H1 (cell line): ENCODE measurements around the gene ABCA1. TPM values are rescaled to one million over a fixed set of nuclear protein-coding genes. Genes with fewer than 3 reads are reported as not detected.

Experiments used
- CTCF ChIA-PET: fragments of 300-600 bp; sonication (Branson Sonifier 250); formaldehyde crosslinking; loops from one replicate; lab custom pipeline; 2021; ENCODE audit not compliant: partially characterized antibody; lab: Charles Lee
- POLR2A ChIA-PET: fragments of 300-600 bp; sonication (Branson Sonifier 250); formaldehyde crosslinking; loops from one replicate; lab custom pipeline; 2021; ENCODE audit warnings: inconsistent platforms; ENCODE audit not compliant: partially characterized antibody; lab: Charles Lee
- DNase-seq, 2 experiments: peaks; one replicate each; pipeline versions ENCODE4 v3.0.0 to v3.0.0-alpha.2; 2010 to 2022; ENCODE audit warnings: low spot score in 2 of 2, low read depth in 1 of 2, mixed read lengths in 1 of 2
- FAIRE-seq: peaks from 2 replicates; lab custom pipeline; 2011; peaks lifted over from hg19 to GRCh38; lab: Jason Lieb, UNC
- H2AFZ ChIP-seq: 2 replicates; pipeline ENCODE4 v1.8.1; 2012; ENCODE audit warnings: low read length, inconsistent platforms
- H2AK5ac ChIP-seq: 2 replicates; pipeline ENCODE4 v1.6.1; 2013; ENCODE audit warnings: low read depth, low read length
- H2BK120ac ChIP-seq: replicated peaks from 2 replicates; pipeline ENCODE3; 2013; ENCODE audit warnings: low read depth, low read length, inconsistent platforms
- H2BK12ac ChIP-seq: 2 replicates; pipeline ENCODE4 v1.6.1; 2013; ENCODE audit warnings: low read depth, low read length
- H2BK15ac ChIP-seq: 2 replicates; pipeline ENCODE4 v1.6.1; 2013; ENCODE audit warnings: low read length
- H2BK20ac ChIP-seq: 2 replicates; pipeline ENCODE4 v1.6.1; 2013; ENCODE audit warnings: low read length
- H2BK5ac ChIP-seq: 2 replicates; pipeline ENCODE4 v1.6.1; 2013; ENCODE audit warnings: low read depth, low read length
- H3K14ac ChIP-seq: 2 replicates; pipeline ENCODE4 v1.6.1; 2013; ENCODE audit warnings: inconsistent platforms; ENCODE audit not compliant: insufficient read length
- H3K18ac ChIP-seq: 2 replicates; pipeline ENCODE4 v1.6.1; 2013; ENCODE audit warnings: low read length; ENCODE audit errors: extremely low read depth
- H3K23ac ChIP-seq: 2 replicates; pipeline ENCODE4 v1.6.1; 2013; ENCODE audit warnings: inconsistent platforms; ENCODE audit not compliant: insufficient read length
- H3K23me2 ChIP-seq: 2 replicates; pipeline ENCODE4 v1.6.1; 2013; ENCODE audit warnings: low read depth, low read length
- H3K27ac ChIP-seq: 2 replicates; pipeline ENCODE4 v1.6.1; 2011; ENCODE audit warnings: low read depth, low read length, inconsistent platforms
- H3K27me3 ChIP-seq, 4 experiments: replicated peaks in 1 of 4; 1 replicate in 1 of 4; 2 replicates in 3 of 4; pipeline versions ENCODE4 v1.6.1 to v1.8.1; 2011 to 2013; ENCODE audit warnings: low read length in 3 of 4, mild to moderate bottlenecking in 3 of 4, inconsistent platforms in 2 of 4, mixed read lengths in 2 of 4, moderate library complexity in 1 of 4; ENCODE audit not compliant: control insufficient read depth in 3 of 4, insufficient read depth in 3 of 4; ENCODE audit errors: extremely low read depth in 1 of 4
- H3K36me3 ChIP-seq, 4 experiments: 2 replicates each; pipeline versions ENCODE4 v1.6.1 to v1.8.1; 2011 to 2013; ENCODE audit warnings: mild to moderate bottlenecking in 4 of 4, low read length in 3 of 4, moderate library complexity in 2 of 4, control low read depth in 1 of 4, inconsistent platforms in 1 of 4; ENCODE audit not compliant: insufficient read depth in 4 of 4, control insufficient read depth in 2 of 4
- H3K4ac ChIP-seq: replicated peaks from 2 replicates; pipeline ENCODE3; 2013; ENCODE audit warnings: low read length, low read depth, mixed read lengths, inconsistent platforms; ENCODE audit not compliant: insufficient read length
- H3K4me1 ChIP-seq, 4 experiments: replicated peaks in 1 of 4; 1 replicate in 1 of 4; 2 replicates in 3 of 4; pipeline versions ENCODE4 v1.6.1 to v1.8.1; 2011 to 2013; ENCODE audit warnings: low read length in 3 of 4, inconsistent platforms in 2 of 4, mixed read lengths in 1 of 4; ENCODE audit not compliant: insufficient read depth in 4 of 4, control insufficient read depth in 3 of 4
- H3K4me2 ChIP-seq, 2 experiments: 2 replicates each; pipeline versions ENCODE4 v1.6.1 to v1.8.1; 2011 to 2013; ENCODE audit warnings: low read depth in 2 of 2, low read length in 2 of 2, control low read depth in 1 of 2, inconsistent platforms in 1 of 2, mild to moderate bottlenecking in 1 of 2; ENCODE audit not compliant: insufficient read depth in 1 of 2
- H3K4me3 ChIP-seq, 4 experiments: fragments of 200-600, 300-600 bp in 1 of 4; sonication (generic), shearing (Covaris generic), sonication (Bioruptor Twin) in 1 of 4; 2 replicates each; pipeline versions ENCODE4 v1.5.1 to v1.8.1; 2011 to 2016; ENCODE audit warnings: low read length in 4 of 4, low read depth in 3 of 4, control low read depth in 2 of 4, inconsistent platforms in 2 of 4, mild to moderate bottlenecking in 2 of 4, mixed read lengths in 1 of 4, moderate library complexity in 1 of 4; ENCODE audit not compliant: insufficient read depth in 2 of 4; ENCODE audit errors: extremely low read depth in 1 of 4
- H3K56ac ChIP-seq: replicated peaks from 2 replicates; pipeline ENCODE3; 2013; ENCODE audit warnings: low read depth, mild to moderate bottlenecking, mixed read lengths, low read length, inconsistent platforms; ENCODE audit not compliant: insufficient read length
- H3K79me1 ChIP-seq: 2 replicates; pipeline ENCODE4 v1.6.1; 2013; ENCODE audit warnings: low read depth, low read length, control low read depth
- H3K79me2 ChIP-seq, 2 experiments: 2 replicates each; pipeline versions ENCODE4 v1.6.1 to v1.8.1; 2012 to 2013; ENCODE audit warnings: low read length in 2 of 2, mild to moderate bottlenecking in 2 of 2, inconsistent platforms in 1 of 2; ENCODE audit not compliant: insufficient read depth in 2 of 2, control insufficient read depth in 1 of 2
- H3K9ac ChIP-seq, 4 experiments: replicated peaks in 1 of 4; 1 replicate in 1 of 4; 2 replicates in 3 of 4; pipeline versions ENCODE4 v1.6.1 to v1.8.1; 2011 to 2013; ENCODE audit warnings: low read depth in 3 of 4, low read length in 3 of 4, control low read depth in 2 of 4, mild to moderate bottlenecking in 2 of 4, moderate library complexity in 2 of 4, inconsistent platforms in 1 of 4; ENCODE audit errors: extremely low read depth in 1 of 4
- H3K9me3 ChIP-seq, 2 experiments: 2 replicates each; pipeline versions ENCODE4 v1.6.1 to v1.8.1; 2012 to 2013; ENCODE audit warnings: mild to moderate bottlenecking in 2 of 2, moderate library complexity in 2 of 2, control low read depth in 1 of 2, inconsistent platforms in 1 of 2, low read depth in 1 of 2, low read length in 1 of 2, mixed read lengths in 1 of 2; ENCODE audit not compliant: insufficient read depth in 2 of 2
- H4K20me1 ChIP-seq, 2 experiments: replicated peaks in 1 of 2; 2 replicates each; pipeline versions ENCODE3 to v1.8.1; 2011 to 2013; ENCODE audit warnings: inconsistent platforms in 2 of 2, low read length in 2 of 2, mild to moderate bottlenecking in 1 of 2; ENCODE audit not compliant: insufficient read depth in 2 of 2, control insufficient read depth in 1 of 2
- H4K5ac ChIP-seq: 2 replicates; pipeline ENCODE4 v1.6.1; 2013; ENCODE audit warnings: low read length, low read depth, mixed read lengths, inconsistent platforms; ENCODE audit not compliant: insufficient read length
- H4K8ac ChIP-seq: 2 replicates; pipeline ENCODE4 v1.8.0; 2013; ENCODE audit warnings: mild to moderate bottlenecking, moderate library complexity, low read length, inconsistent platforms; ENCODE audit not compliant: insufficient read depth; ENCODE audit errors: extremely low read depth
- H4K91ac ChIP-seq: replicated peaks from 2 replicates; pipeline ENCODE3; 2013; ENCODE audit warnings: low read length, mixed read lengths, inconsistent platforms; ENCODE audit not compliant: insufficient read length
- TBP ChIP-seq: IDR thresholded peaks from 2 replicates; pipeline ENCODE4 v1.6.1; 2011; ENCODE audit warnings: low read depth, low read length, improper control_type of control experiment
- TCF12 ChIP-seq: IDR thresholded peaks from 2 replicates; pipeline ENCODE4 v1.6.1; 2011; ENCODE audit warnings: low read depth, mild to moderate bottlenecking, low read length
- WGBS, 2 experiments: shearing (Covaris generic) in 1 of 2; methylation state at CpG; one replicate each; pipeline versions ENCODE4 v1.1.6 to v1.1.7; 2013 to 2015; ENCODE audit warnings: low lambda C conversion rate in 2 of 2, mixed read lengths in 2 of 2, inconsistent platforms in 1 of 2, low coverage in 1 of 2, missing lambda C conversion rate in 1 of 2; ENCODE audit not compliant: insufficient replicate concordance in 2 of 2, insufficient coverage in 1 of 2, insufficient read length in 1 of 2; ENCODE audit errors: extremely low coverage in 1 of 2, missing lambda C conversion rate in 1 of 2; 5-methylcytosine and 5-hydroxymethylcytosine counted together
- polyA plus RNA-seq, 7 experiments: library from polyadenylated mRNA; depleted of rRNA in 3 of 7; stranded (reverse) in 5 of 7; unstranded in 2 of 7; fragments of >200 nt in 5 of 7; fragments of 200-250 nt in 2 of 7; gene quantifications; 1 replicate in 5 of 7; 2 replicates in 1 of 7; 4 replicates in 1 of 7; pipeline versions ENCODE4 v1.2.1 to v1.2.3, GENCODE V29; 2011 to 2013; ENCODE audit warnings: missing spikeins in 2 of 7, mixed read lengths in 2 of 7
- total RNA-seq: library from RNA; stranded (reverse); fragmentation: NEBNext Ultra II Directional; extraction: Animal tissue kit (Norgen Biotek cat#: 25700); gene quantifications from 2 replicates; pipeline ENCODE4 v1.2.1, GENCODE V29; 2021

ABCA1 gene
- total and polyA plus RNA-seq, 2 of the 8 experiments (the other 6 are each of a cell fraction or from before 2014, with no cell fraction given), result 6.9 to 7.8 TPM

GRCh38 chr9:104923289-104923688 is 4.7 kb downstream of the ABCA1 start:
- Histone ChIP-seq H2BK12ac (no peak overlapping the region), H2AFZ (no peak overlapping the region), H3K56ac (no peak overlapping the region), H2BK15ac (no peak overlapping the region), H3K79me2 (peaks cover 0 to 20% of the 10 kb centered on the region in 2 experiments; a peak in 2 of 4 replicates), H2BK20ac (no peak overlapping the region), H3K79me1 (no peaks in the 10 kb centered on the region), H3K23me2 (peaks cover 9% of the 10 kb centered on the region; the same call in 1 of the 2 replicates), H3K36me3 (no peaks in the 10 kb centered on the region), H3K4me3 (no peak overlapping the region), H3K9ac (no peak overlapping the region), H3K9me3 (no peaks in the 10 kb centered on the region), H3K23ac (no peak overlapping the region), H2AK5ac (no peak overlapping the region), H2BK120ac (no peak overlapping the region), H4K91ac (no peak overlapping the region), H3K4me2 (no peak overlapping the region), H3K27me3 (peaks cover 0 to 9% (median 0%) of the 10 kb centered on the region in 4 experiments; a peak in 2 of 7 replicates), H3K4ac (no peak overlapping the region), H3K18ac (no peak overlapping the region), H2BK5ac (no peak overlapping the region), H3K27ac (no peak overlapping the region), H3K4me1 (no peaks in the 10 kb centered on the region; a peak in 2 of 7 replicates), H4K20me1 (no peaks in the 10 kb centered on the region), H4K5ac (no peak overlapping the region), H4K8ac (no peak overlapping the region), H3K14ac (no peak overlapping the region)
- ChIA-PET CTCF (interaction anchor here (0.7 to 3.1 kb wide), 4 partner anchors 11 to 115 kb away, joined by 3 to 18 read pairs (median 5); no protein-coding TSS in a partner anchor), POLR2A (interaction anchor here (0.9 kb wide), 1 partner anchor 54 kb away, joined by 3 read pairs; no protein-coding TSS in a partner anchor)
- 90% methylated on average over 2 of the region's 2 CpGs; no CpG with 5 or more reads in 1 of the 2 experiments for WGBS, 2 experiments
- no peak for TF ChIP-seq TCF12
- no peak for TF ChIP-seq TBP
- peak in 1 of 2 experiments; percentile 2 for DNase-seq
- no peak for FAIRE-seq
